ENCODE data around the gene ACBD6.
"Not testable (repeated sequence)": the region's sequence is repeated elsewhere in the genome, so short reads cannot be mapped to it uniquely, and the experiment has no call there.

The ACBD6 gene, protein sequence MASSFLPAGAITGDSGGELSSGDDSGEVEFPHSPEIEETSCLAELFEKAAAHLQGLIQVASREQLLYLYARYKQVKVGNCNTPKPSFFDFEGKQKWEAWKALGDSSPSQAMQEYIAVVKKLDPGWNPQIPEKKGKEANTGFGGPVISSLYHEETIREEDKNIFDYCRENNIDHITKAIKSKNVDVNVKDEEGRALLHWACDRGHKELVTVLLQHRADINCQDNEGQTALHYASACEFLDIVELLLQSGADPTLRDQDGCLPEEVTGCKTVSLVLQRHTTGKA

DNA sequence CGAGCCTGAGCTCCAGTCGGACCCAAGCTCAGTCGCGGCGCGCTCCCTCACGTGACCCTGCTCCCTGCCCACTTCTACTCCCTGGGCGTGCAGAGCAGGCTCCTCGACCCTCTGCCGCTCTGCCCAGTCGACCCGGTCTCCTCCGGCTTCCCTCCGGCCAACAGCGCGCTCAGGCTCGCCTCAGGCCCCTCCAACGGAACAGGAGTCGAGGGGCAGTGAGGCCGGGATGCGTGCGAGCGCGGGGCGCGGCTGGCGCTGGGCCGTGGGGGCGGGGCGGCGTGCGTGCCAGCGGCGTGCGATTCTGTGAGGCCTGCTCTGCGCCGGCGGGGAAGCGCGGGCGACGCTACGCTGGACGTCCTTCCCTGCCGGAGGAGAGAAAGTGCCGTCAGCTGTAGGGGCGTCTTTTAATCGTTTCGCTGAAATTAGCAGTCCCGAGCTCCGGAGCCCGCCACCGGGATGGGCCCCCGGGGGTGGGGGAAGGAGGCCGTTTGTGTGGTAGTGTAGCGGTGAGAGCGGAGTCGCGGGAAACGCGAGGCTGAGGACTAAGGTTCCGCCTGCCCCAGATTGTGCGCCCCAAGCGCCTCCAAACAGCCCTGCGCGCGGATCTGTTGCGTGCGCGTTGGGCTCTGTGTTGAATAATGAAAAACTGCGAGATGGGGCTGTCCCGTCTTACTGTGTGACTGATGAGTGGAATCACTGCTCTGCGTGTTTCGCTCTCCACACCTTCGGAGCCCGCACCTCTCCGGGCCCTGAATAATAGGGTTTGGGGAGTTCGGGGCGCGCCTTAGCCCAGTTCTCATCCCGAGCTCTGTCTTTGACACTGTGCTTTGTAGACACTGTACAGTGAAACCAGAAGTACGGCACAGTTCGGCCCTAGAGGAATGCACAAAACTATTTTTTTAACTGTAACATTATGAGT is at the start of gene ACBD6:
Gene ACBD6 (minus strand): TSS at position 217 of the 919 bp plus-strand sequence. CDS start 311 bp downstream, outside the sequence.
- peak; percentile 71 to 81 (median 78) for DNase-seq

DNA sequence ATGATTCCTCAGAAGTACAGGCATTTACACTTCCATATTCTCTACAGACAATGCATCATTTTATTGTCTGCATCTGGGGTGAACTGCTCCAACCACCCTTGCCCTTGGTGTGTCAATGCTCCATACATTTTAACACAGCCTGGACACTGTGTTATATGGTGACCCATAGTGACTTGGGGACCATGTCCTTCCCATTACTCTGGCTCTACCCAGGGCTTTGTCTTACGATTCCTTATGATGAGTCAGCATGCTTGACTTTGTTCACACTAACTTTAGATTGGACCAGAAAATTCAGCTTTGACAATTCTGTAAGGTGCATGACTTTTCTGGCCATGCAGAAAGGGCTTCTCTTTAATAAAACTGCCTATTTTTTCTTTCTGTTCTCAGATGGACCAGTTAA is 49.6 kb upstream of the ACBD6 start:
- DNase-seq, result no peak

DNA sequence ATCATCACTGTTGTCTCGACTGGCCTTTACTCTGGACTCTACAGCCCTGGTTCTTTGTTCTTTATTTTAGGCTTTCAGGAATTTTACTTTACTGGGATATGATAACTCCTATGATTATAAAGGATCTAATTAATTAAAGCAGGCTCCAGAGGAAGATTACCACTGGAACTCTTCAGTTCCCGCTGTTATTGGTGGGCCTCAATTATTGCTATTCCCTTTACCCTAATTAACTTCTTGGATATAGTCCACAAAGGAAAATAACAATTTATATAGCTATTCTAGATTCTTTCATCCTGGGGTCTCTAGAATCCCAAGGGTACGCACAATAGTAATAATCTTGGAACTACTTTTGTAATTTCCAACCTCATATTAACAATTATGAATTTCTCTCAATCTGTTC is 47.9 kb upstream of the ACBD6 start:
- no peak for DNase-seq

DNA sequence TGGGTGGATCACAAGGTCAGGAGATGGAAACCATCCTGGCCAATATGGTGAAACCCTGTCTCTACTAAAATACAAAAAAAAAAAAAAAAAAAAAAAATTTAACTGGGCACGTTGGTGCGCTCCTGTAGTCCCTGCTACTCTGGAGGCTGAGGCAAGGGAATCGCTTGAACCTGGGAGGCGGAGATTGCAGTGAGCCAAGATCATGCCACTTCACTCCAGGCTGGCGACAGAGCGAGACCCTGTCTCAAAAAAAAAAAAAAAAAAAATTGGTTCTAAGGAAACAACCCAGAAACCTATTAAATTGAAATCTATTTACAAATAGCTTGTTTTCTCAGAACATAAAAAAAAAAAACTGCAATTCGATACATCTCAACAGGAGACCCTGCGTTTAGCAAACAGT is 47.4 kb upstream of the ACBD6 start:
- DNase-seq, result not testable (repeated sequence)

DNA sequence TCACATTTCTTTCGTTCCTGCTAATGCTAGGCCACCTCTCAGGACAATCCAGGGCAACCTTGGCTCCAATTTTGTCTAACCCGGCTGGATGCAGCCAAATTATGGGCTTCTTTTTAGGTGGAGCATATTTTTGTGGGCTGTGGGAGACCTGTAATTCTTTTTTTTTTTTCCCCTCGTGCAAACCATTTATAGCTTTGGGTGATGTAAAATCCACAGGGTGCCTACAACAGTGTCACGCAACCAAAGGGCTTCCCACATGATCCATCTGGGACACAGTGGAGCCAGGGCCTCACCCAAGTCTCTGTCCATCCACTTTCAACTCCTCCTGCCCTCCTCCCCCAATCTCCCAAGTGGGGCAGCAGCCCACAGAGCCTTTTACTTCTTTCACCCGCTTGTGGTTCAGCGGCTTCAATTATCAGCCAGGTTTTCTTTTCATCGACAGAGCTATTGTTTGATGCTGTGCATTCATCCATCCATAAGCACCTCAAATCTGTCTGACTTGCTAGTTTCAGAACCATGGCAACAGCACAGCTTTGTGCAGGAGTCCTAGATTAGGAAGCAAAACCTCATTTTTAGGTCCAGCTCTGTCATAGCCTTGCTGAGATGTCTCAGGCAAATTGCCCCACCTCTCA is 46.4 kb upstream of the ACBD6 start:
- DNase-seq, result no peak

DNA sequence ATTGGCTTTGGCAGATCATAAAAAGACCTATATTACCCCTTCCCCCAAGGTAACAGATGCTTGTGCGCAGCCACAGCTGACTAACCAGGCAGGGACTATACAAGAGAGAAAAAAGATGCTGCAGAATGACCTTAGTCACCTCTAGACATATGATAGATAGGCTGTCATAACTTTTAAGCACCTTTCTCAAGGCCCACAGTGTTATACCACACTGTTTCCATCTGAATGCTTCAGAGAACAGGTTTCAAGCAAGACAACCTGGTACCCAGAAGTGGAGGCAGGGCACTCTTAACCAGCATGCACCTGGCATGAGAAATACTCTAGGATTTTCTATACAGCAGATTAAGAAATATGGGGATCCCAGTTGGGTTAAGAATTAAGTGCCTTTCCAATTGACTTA is 43.6 kb upstream of the ACBD6 start:
- DNase-seq, result no peak

DNA sequence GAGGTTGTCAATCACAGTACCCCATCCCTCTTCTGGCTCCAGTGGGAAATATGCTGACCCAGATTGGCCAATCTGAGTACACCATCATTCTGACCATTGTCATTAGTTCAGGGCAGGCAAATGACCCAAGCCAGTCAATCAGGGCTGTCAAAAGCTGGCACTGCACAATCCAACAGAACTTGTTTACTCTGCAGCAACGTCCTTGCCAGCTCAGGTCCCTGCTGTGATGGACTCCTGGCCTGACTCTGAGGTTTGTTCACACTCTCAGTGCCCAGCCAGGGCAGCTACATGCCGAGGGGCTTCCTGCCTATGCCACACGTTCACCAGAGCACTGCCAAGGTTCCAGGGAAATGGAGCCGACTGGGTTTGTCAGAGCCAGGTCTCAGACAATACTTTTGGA is 41.7 kb upstream of the ACBD6 start:
- no peak for DNase-seq

DNA sequence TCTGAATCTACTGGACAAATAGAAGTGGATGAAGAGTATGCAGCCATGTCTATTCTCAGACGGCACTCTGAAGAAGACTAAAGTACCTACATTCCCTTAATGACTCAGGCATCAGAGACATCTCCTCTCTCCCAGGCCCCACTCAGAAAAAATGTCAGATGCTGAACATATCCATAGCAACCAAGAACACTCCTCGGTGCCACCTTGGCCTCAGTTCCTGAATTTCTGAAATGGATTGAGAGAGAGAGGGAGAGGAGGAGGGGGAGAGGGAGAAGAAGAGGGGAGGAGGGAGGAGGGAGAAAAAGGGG is 40.4 kb upstream of the ACBD6 start:
- no peak for DNase-seq

DNA sequence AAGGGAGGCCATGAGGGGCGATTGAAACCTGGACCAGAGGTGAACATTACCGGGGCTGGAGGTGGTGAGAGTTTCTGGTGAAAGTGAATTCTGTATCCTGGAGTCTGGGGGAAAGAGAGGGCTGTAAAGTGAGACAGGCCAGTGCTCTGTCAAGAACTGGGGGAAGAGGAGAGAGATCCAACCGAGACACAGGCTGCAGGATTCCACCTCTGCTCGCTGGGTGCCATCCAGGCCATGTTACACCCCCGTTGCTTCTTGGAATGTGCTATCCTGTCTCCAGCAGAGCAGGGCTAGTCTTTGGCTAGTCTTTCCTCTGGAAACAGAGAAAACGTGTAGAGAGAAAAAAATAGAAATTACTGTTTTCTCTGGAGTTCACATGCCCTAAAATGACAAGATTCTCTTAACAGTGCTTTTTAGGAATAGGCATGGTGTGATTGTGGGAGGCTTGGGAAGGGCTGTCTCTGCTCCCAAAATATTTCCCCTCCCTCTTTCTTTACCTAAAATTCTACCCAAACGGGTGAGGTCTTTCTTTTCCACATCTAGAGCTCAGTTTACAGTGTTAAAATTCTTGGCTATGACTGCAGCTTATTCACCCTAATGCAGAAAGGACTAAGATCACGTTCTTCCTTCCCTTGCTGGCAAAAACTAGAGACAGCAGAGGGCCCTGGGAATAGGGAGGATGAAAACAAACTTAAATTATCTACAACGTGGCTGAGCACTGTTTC is 39.9 kb upstream of the ACBD6 start:
- DNase-seq, result no peak

DNA sequence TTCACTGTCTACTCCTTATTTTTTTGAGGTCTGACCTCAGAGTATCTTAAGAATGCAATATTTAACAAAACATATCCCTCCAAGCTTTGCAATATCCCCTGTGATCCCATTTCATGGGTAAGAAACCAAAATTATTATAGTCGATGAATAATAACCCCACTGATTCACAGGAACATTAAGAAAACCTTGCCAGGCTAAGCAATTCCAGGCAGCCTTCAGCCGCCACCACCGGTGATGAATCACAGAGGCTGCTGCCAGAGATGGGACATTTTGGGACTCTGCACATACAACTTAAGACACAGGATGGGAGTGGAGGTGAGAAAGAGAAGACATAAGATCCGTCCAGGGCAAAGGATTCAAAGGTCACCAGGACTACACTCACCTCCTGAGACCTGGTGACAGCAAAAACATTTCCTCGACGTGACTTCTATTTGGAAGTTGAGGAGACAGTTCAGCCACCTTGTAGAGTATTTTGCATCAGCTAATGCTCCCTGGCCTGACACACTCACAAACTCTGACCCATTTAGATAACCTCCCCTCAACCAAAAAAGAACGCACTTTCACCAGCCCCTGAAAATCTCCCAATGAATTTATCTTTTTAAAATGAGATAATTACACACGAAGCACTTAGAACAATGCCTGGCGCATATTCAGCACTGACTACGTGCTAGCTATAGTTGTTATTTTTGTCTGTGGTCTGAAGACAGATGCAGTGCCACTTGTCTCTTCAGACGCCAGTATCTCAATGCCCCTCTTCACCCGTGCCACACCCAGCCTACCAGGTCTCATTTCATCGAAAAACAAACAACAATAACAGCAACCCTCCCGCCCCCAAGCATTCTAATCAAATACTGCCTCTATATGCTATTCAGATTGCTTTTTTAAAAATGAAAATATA is 38.6 kb upstream of the ACBD6 start:
- no peak for DNase-seq

DNA sequence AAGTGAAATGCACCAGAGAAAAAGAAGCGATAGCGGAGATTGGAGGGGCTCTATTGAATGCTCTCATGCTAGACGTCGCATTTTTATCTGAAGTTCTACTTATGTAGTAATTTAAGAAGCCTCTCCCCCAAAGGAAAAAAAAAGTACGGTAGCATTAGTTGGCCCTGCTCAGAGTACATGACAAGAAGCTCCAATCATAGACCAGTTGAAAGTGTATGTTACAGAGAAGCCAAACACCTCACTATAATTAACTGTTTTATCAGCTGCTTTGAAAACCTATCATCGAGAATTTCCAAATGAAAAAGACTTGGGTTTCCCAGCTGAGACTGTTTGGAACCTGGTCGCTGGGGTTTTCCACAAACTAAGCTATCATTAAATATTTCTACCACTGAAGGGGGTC is 36.8 kb upstream of the ACBD6 start:
- DNase-seq, result no peak

DNA sequence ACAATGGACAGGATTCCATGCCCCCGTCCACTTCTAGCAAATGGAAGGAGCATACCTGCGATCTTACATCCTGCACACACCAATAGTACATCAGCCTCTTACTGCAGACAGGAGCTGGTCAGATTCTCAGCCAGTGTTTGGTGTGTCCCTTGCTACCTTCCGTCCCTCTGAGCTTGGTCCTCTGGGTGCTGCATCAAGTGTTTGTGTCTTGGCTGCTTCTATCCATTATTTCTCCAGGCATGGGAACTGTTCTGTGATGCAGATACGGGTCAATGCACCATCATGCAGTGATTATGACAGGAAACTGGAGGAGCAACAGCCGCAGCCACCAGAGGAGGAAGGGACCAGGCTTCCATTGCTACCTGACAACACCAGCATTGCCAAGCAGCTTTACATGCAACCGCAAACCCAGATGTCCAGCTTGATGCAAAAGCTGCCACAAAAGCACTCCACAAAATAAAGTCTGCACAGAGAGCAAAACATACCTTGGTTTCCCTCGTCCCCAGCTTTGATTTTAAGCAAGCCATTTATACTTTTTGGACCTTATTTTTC is 34.5 kb upstream of the ACBD6 start:
- no peak for DNase-seq

DNA sequence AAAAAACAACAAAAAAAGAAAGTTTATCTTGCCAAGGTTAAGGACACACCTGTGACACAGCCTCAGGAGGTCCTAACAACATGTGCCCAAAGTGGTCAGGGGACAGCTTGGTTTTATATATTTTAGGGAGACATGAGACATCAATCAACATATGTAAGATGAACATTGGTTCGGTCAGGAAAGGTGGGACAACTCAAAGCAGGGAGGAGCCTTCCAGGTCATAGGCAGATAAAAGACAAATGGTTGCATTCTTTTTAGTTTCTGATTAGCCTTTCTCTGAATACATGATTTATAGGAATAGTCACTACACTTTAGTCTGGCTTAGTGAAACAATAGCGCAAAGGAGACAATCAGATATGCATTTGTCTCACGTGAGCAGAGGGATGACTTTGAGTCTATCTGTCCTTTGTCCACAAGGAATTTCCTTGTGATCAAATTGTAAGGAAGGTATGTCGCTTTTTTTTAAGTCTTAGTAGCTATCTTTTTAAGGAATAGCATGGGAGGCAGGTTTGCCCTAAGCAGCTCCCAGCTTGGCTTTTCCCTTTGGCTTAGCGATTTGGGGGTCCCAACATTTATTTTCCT is 33.1 kb upstream of the ACBD6 start:
- no peak for DNase-seq

DNA sequence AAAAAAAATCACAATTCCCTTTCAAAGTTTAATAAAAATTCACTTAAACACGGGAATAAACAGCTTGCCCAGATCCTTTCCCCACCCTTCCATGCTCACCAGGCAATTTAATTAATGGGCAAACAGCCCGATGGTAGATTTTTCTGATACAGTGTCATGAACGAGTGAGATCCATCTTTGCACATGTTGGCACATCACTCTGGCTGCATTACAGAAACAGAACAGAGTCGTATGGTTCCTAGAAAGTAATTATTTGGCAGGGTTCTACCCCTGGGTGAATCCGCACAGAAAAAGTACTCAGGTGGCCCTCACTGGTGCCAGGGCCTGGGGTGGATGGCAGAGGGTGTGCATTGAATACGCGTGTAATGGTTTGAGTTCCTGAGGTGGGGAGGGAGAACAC is 31.8 kb upstream of the ACBD6 start:
- no peak for DNase-seq

DNA sequence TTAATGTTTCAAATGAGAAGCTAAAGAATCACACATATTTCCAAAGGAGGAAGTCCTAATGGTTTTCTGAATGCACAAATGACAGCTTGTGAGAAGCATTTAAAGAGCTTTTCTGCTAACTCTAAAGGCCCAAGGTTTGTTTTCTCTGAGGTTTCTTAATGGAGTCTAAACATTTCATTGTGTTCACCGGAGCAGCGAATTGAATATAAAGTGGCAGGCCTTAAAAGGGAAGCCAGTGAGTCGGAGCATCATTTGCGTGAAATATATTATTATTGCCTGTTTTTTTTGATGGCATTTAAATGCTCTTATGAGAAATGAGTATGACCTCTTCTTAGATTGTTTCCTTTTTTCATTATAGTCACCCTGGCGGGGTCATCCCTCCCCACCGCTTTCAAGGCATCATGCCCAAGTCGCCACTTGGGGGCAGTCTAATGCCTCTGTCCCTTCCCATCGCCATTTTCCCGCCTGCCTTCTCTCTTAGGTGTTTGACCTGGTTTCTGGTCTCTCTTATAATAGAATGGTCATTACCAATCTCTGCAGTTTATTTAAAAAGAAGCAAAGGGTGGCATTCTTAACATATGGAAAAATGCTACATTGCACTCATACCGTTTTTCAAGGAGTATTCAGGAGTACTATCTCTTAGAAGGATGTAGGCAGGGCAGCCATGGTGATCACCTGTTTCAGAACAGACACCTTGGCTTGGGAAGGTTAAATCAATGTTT is 31.1 kb upstream of the ACBD6 start:
- peak; percentile 3 to 48 (median 17) for DNase-seq

DNA sequence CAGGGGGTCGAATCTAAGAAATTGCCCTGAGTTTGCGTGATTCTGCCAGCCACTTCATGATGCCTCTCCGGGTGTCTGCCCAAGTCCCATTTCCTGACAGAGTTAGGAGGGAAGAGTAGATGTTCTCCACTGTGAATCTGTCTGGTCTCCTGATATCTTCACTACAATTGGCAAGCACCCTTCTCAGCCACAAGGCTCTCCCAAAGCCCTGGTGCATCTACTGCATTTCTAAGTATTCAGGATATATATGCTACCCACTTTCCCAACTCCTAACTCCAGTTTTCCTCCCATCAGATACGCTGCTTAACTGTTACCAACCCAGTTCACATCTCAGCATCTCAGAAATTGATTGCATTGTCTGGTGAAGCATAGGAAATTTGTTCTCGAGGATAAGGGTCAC is 30.5 kb upstream of the ACBD6 start:
- no peak for DNase-seq

DNA sequence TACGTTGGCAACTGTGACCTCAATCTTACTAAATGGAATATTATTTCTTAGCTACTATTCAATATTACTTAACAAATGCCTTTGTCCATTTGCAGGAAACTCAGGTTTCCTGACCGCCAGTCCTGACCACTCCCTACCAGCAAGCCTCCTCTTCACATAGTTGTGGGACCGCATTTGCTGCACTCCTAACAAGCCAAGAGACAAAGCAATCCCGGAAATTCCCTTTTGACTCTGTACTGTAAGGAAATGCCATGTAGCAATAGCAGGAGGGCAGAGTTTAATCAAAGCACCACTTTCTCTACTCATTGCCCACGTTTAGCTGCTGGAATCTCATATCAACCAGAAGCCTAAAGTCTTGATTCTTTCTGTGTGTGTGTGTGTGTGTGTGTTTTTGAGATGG is 28.1 kb upstream of the ACBD6 start:
- no peak for DNase-seq

DNA sequence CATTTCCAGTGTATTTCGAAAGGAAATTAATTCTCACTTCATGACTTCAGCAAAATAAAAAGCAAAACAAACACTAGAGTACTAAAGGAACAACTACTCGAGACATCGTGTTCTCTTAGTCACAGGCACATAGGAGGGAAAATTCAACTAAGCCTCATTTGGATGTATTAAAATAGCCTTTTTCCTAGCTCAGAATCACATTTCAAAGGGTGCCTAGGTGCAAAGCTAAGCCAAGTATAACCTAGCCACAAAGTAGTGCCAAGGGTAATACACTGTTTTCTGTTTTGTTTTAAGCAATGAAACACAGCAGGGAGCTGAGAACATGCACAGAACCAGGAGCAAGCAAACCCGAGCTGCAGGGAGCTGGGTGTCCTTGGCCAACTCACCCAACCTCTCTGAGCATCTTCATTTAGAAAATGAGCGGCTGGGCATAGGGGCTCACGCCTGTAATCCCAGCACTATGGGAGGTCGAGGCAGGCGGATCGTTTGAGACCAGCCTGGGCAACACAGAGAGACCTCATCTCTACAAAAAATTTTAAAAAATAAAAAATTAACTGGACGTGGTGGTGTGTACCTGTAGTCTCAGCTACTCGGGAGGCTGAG is 26.6 kb upstream of the ACBD6 start:
- DNase-seq, result no peak

DNA sequence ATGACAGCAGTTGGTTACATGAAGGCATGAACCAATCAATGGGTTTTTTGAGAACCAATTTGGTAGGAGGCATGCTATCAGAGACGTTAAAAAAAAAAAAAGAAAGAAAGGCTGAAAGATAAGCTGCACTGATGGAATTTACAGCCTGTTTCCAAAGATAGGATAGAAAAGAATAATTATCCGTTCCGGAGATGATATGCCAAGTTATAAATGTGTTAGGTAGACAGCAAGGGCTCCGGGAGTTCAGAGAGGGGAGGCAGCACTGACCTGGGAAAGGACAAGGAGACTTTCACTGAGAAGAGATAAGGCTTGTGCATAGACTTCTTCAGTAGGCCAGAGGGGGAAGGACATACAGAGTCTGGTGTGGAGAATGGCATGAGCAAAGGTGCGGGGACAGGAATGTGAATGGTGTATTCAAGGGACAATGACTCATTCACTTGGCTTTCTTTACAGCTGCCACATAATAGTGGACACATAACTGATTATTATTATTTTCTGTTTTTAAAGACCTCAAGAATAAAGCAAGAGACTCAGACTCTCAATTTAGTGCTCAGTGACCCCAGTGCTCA is 24.8 kb upstream of the ACBD6 start:
- DNase-seq, result no peak

DNA sequence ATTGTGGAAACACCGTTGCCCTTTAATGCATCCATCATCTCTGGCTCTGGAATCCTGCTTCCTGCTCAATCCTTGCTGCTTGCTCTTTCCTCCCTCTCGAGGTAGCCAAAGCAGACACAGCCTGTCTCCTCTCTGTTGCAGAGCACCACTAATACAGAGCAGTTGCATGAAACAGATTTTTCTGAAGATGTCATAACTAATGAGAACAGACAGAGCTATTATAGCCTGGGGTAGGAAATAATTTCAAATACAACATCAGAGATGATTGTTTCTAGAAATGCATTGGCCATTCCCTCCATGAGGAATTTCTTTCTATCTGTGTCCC is 23.3 kb upstream of the ACBD6 start:
- DNase-seq, result no peak
